WTC11 (cell line): ENCODE measurements around the gene SLTM.

Source experiments
- PREB ChIP-seq: sonication (generic); formaldehyde crosslinking; IDR thresholded peaks from 2 replicates; pipeline ENCODE4 v1.8.1; 2022; ENCODE audit warnings: mild to moderate bottlenecking, missing genetic modification reagents, moderate library complexity, borderline replicate concordance
- ZNF121 ChIP-seq: sonication (generic); formaldehyde crosslinking; IDR thresholded peaks from 2 replicates; pipeline ENCODE4 v1.8.0; 2023; ENCODE audit warnings: missing genetic modification reagents
- TF ChIP-seq, protein P1 (sequence below): sonication (generic); formaldehyde crosslinking; IDR thresholded peaks from 2 replicates; pipeline ENCODE4 v1.8.0; 2022; ENCODE audit warnings: mild to moderate bottlenecking, missing genetic modification reagents
- TF ChIP-seq, protein P2 (sequence below): fragments of 200-600 bp; IDR thresholded peaks from 2 replicates; pipeline ENCODE4 v1.8.0; 2022; ENCODE audit warnings: antibody characterized with exemption
- TF ChIP-seq, protein P3 (sequence below): sonication (generic); formaldehyde crosslinking; IDR thresholded peaks from 2 replicates; pipeline ENCODE4 v1.8.0; 2023; ENCODE audit warnings: missing genetic modification reagents, mild to moderate bottlenecking, borderline replicate concordance

DNA sequence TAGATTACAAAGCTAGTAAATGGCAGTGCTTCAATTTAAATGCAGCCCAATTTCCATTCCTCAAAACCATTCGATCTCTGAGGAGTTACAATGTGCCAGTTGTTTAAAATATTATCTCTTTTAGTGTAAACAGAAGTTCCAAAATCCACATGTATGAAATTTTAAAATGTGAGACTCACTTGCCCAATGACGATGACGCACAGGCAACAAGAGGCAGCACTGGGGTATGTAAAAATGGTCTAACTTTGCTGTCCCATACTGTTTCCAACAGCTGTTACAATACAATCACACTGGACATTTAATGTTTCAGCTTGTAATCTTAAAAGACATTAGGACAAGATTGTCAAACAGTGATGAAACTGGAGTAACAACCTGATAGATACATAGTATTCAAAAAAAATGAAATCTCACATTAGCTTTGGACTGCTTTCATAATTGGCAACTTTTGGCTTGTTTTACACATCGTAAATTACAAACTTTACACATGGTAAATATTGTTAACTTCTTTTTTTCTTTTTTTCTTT lies 12.2 kb downstream of the SLTM start:
- TF ChIP-seq, protein P1, sequence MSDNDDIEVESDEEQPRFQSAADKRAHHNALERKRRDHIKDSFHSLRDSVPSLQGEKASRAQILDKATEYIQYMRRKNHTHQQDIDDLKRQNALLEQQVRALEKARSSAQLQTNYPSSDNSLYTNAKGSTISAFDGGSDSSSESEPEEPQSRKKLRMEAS (CRISPR knock-in tag) = no peak
- TF ChIP-seq, protein P2, sequence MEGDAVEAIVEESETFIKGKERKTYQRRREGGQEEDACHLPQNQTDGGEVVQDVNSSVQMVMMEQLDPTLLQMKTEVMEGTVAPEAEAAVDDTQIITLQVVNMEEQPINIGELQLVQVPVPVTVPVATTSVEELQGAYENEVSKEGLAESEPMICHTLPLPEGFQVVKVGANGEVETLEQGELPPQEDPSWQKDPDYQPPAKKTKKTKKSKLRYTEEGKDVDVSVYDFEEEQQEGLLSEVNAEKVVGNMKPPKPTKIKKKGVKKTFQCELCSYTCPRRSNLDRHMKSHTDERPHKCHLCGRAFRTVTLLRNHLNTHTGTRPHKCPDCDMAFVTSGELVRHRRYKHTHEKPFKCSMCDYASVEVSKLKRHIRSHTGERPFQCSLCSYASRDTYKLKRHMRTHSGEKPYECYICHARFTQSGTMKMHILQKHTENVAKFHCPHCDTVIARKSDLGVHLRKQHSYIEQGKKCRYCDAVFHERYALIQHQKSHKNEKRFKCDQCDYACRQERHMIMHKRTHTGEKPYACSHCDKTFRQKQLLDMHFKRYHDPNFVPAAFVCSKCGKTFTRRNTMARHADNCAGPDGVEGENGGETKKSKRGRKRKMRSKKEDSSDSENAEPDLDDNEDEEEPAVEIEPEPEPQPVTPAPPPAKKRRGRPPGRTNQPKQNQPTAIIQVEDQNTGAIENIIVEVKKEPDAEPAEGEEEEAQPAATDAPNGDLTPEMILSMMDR = no peak
- no peak for TF ChIP-seq PREB (CRISPR knock-in tag)
- TF ChIP-seq ZNF121 (CRISPR knock-in tag) = no peak
- TF ChIP-seq, protein P3, sequence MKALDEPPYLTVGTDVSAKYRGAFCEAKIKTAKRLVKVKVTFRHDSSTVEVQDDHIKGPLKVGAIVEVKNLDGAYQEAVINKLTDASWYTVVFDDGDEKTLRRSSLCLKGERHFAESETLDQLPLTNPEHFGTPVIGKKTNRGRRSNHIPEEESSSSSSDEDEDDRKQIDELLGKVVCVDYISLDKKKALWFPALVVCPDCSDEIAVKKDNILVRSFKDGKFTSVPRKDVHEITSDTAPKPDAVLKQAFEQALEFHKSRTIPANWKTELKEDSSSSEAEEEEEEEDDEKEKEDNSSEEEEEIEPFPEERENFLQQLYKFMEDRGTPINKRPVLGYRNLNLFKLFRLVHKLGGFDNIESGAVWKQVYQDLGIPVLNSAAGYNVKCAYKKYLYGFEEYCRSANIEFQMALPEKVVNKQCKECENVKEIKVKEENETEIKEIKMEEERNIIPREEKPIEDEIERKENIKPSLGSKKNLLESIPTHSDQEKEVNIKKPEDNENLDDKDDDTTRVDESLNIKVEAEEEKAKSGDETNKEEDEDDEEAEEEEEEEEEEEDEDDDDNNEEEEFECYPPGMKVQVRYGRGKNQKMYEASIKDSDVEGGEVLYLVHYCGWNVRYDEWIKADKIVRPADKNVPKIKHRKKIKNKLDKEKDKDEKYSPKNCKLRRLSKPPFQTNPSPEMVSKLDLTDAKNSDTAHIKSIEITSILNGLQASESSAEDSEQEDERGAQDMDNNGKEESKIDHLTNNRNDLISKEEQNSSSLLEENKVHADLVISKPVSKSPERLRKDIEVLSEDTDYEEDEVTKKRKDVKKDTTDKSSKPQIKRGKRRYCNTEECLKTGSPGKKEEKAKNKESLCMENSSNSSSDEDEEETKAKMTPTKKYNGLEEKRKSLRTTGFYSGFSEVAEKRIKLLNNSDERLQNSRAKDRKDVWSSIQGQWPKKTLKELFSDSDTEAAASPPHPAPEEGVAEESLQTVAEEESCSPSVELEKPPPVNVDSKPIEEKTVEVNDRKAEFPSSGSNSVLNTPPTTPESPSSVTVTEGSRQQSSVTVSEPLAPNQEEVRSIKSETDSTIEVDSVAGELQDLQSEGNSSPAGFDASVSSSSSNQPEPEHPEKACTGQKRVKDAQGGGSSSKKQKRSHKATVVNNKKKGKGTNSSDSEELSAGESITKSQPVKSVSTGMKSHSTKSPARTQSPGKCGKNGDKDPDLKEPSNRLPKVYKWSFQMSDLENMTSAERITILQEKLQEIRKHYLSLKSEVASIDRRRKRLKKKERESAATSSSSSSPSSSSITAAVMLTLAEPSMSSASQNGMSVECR (CRISPR knock-in tag) = no peak
